Measurements from ENCODE around the gene DPP6.

GRCh38 chr7:154423231-154423630 lies 371.0 kb downstream of the DPP6 start:
- TF ChIP-seq EP300 (IDR thresholded peaks at IDR 0.05), result no peak
- no peak for TF ChIP-seq CTCF (IDR thresholded peaks at IDR 0.05)
- no peak for TF ChIP-seq POLR2A (IDR thresholded peaks at IDR 0.05)

Data from ovary (tissue), 3 donors.